ENCODE results near the gene NMT2. TPM values are rescaled to one million over a fixed set of nuclear protein-coding genes. Genes with fewer than 3 reads are reported as not detected.

Gene NMT2
- total RNA-seq, 1 donor from 2014 or later = 15.2 TPM

DNA sequence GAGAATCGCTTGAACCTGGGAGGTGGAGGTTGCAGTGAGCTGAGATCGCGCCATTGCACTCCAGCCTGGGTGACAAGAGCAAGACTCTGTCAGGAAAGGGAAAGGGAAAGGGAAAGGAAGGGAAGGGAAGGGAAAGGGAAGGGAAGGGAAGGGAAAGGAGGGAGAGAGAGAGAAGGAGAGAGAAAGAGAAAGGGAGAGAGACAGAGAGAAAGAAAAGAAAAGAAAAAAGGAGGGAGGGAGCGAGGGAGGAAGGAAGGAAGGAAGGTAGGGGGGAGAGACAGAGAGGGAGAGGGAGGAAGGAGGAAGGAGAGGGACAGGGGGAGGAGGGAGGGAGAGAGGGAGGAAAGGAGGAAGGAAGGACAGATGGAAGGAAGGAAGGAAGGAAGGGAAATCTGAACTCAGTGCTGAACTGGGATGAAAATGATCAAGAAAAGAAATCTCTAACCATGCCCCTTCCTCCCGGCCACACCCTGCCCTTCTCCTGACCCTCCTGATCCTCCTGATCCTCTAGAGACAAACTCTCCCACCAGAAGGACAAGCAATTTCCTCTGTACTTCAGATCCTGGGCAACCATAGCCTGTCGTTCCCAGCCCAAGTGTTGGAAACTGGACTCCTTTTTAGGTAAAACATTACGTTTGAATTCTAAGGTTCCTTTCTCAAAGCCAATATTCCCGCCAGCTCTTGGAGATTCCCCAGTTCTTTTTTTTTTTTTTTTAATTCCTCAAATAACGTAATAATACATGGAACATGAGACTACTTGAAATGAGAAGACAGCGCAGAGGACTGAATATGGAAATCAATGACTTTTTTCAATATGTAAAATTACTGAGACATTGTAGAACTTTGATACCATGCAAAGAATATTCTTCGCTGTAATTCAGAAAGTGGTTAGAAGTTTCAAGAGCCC, 32.1 kb downstream of the NMT2 start:
- intact Hi-C loops (cut with DNase I) = no loop called here
- no peak for TF ChIP-seq POLR2A (IDR thresholded peaks at IDR 0.05)
- TF ChIP-seq, protein P1, sequence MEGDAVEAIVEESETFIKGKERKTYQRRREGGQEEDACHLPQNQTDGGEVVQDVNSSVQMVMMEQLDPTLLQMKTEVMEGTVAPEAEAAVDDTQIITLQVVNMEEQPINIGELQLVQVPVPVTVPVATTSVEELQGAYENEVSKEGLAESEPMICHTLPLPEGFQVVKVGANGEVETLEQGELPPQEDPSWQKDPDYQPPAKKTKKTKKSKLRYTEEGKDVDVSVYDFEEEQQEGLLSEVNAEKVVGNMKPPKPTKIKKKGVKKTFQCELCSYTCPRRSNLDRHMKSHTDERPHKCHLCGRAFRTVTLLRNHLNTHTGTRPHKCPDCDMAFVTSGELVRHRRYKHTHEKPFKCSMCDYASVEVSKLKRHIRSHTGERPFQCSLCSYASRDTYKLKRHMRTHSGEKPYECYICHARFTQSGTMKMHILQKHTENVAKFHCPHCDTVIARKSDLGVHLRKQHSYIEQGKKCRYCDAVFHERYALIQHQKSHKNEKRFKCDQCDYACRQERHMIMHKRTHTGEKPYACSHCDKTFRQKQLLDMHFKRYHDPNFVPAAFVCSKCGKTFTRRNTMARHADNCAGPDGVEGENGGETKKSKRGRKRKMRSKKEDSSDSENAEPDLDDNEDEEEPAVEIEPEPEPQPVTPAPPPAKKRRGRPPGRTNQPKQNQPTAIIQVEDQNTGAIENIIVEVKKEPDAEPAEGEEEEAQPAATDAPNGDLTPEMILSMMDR (IDR thresholded peaks at IDR 0.05) = no peak
- no peak for TF ChIP-seq POLR2AphosphoS5 (IDR thresholded peaks at IDR 0.05; ENCODE audit: insufficient read depth in 1 of 2, low read depth in 1 of 2)
- Histone ChIP-seq H3K4me1 (no peaks in the 10 kb centered on the region), H3K27me3 (no peaks in the 10 kb centered on the region), H3K27ac (no peak overlapping the region), H3K4me3 (no peak overlapping the region), H3K36me3 (peaks cover 0 to 51% of the 10 kb centered on the region in 2 donors), H3K9me3 (no peaks in the 10 kb centered on the region)
- DNase-seq (ENCODE audit: extremely low spot score in 2 of 2) = no peak

DNA sequence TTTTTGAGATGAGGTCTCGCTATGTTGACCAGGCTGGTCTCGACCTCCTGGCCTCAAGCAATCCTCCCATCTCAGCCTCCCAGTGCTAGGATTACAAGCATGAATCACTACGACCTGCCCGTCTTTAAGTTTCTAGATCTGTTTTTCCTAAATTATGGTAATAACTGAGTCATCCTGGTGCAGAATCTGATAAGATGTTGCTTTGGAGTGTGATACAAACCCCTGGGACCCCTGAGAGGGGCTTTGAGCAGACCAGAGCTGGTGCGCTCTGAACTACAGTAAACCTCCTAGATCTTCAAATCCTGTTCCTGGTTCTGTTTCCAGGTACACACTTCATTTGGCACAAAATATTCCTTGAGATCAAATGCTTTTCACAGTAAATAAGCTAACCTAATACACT, 37.2 kb downstream of the NMT2 start:
- Histone ChIP-seq H3K4me3 (no peak overlapping the region), H3K27me3 (no peaks in the 10 kb centered on the region), H3K4me1 (no peaks in the 10 kb centered on the region), H3K9me3 (no peaks in the 10 kb centered on the region), H3K36me3 (peaks cover 0 to 54% of the 10 kb centered on the region in 2 donors), H3K27ac (no peak overlapping the region)
- TF ChIP-seq POLR2AphosphoS5 (IDR thresholded peaks at IDR 0.05; ENCODE audit: insufficient read depth in 1 of 2, low read depth in 1 of 2) (no peak), POLR2A (IDR thresholded peaks at IDR 0.05) (no peak)
- TF ChIP-seq, protein P1 (IDR thresholded peaks at IDR 0.05) = no peak
- DNase-seq (ENCODE audit: extremely low spot score in 2 of 2) = no peak
- intact Hi-C loops (cut with DNase I) = no loop called here

DNA sequence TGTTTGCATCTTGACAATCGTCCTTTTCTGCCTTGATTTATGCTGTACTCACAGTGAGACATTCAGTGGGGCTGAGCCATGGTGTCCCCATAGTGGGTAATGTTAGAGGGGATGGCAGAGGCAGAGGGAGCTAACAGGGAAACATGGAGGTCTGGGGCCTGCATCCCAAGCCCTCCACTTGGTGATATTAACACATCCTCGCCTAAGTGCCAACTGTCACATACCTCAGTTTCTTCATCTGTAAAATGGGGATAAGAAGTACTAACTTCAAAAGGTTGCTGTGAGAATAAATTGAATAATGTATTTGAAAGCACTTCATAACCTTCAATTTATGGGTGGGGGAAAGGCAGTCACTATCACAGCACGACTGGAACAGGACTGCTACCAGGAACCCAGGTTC, 43.6 kb downstream of the NMT2 start:
- Histone ChIP-seq H3K4me1 (no peaks in the 10 kb centered on the region), H3K27me3 (no peaks in the 10 kb centered on the region), H3K4me3 (no peak overlapping the region), H3K36me3 (peaks cover 0 to 31% of the 10 kb centered on the region in 2 donors), H3K27ac (no peak overlapping the region), H3K9me3 (no peaks in the 10 kb centered on the region)
- DNase-seq (ENCODE audit: extremely low spot score in 2 of 2) = no peak
- TF ChIP-seq POLR2AphosphoS5 (IDR thresholded peaks at IDR 0.05; ENCODE audit: insufficient read depth in 1 of 2, low read depth in 1 of 2) (no peak), POLR2A (IDR thresholded peaks at IDR 0.05) (no peak)
- TF ChIP-seq, protein P1 (IDR thresholded peaks at IDR 0.05) = no peak
- intact Hi-C loops (cut with DNase I) = no loop called here

DNA sequence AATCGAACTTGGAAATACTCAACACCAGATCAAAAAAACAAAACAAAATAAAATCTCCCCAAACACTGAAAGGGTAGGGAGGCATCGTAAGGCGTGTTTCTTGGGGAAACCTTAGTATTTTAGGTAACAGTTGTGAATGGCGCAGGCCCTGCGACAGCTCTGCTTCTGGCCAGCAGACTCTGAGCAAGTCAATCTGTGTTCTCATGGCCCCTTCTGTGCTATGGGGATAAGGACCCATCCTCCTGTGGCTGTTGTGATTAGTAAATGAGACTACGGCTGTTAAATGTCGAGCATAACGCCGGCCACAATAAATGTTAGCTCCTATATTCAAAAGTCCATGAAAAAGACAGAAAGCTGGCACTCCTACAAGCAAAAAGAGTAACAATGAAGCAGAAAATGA, 44.3 kb downstream of the NMT2 start:
- H3K27me3 ChIP-seq = no peaks in the 10 kb centered on the region
- H3K4me1 ChIP-seq = no peaks in the 10 kb centered on the region
- intact Hi-C loops (cut with DNase I) = no loop called here
- DNase-seq (ENCODE audit: extremely low spot score in 2 of 2) = no peak
- H3K27ac ChIP-seq = no peak overlapping the region
- peaks cover 0 to 33% of the 10 kb centered on the region in 2 donors for H3K36me3 ChIP-seq
- H3K9me3 ChIP-seq = no peaks in the 10 kb centered on the region
- no peak for TF ChIP-seq POLR2AphosphoS5 (IDR thresholded peaks at IDR 0.05; ENCODE audit: insufficient read depth in 1 of 2, low read depth in 1 of 2)
- no peak for TF ChIP-seq POLR2A (IDR thresholded peaks at IDR 0.05)
- TF ChIP-seq, protein P1 (IDR thresholded peaks at IDR 0.05) = no peak
- H3K4me3 ChIP-seq = no peak overlapping the region

DNA sequence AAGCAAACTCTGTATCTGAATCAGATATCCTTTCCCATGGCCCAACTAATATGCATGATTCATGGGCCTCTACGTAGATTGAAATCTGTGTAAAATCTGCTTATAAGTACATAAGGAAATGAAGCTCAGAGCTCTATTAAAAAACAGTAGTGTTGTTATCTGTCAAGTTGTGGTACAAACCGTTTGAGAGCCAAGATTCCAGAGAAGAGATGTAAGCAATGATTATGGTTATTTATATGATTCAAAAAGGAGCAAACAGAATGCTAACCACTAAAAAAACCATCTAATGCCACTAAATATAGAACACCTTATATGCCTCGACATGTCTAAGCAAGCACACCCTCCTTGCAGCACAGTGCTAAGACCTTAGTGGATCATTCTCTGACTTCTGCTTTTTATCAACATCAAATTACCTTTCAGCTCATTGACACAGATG, 44.7 kb downstream of the NMT2 start:
- peaks cover 0 to 35% of the 10 kb centered on the region in 2 donors for H3K36me3 ChIP-seq
- intact Hi-C loops (cut with DNase I) = no loop called here
- no peak for DNase-seq (ENCODE audit: extremely low spot score in 2 of 2)
- no peak overlapping the region for H3K4me3 ChIP-seq
- TF ChIP-seq POLR2AphosphoS5 (IDR thresholded peaks at IDR 0.05; ENCODE audit: insufficient read depth in 1 of 2, low read depth in 1 of 2) (no peak), POLR2A (IDR thresholded peaks at IDR 0.05) (no peak)
- TF ChIP-seq, protein P1 (IDR thresholded peaks at IDR 0.05) = no peak
- H3K27me3 ChIP-seq = no peaks in the 10 kb centered on the region
- no peaks in the 10 kb centered on the region for H3K4me1 ChIP-seq
- no peaks in the 10 kb centered on the region for H3K9me3 ChIP-seq
- no peak overlapping the region for H3K27ac ChIP-seq
